Adrenal gland (tissue), 5 donors: ENCODE measurements around the gene NETO2.

Experiments used
- POLR2A ChIP-seq, 2 donors: fragments of 450-650 bp; IDR thresholded peaks; one replicate each; pipeline ENCODE4 v1.6.1; 2017; ENCODE audit warnings: antibody characterized with exemption in 2 of 2, mild to moderate bottlenecking in 2 of 2, moderate library complexity in 1 of 2
- TF ChIP-seq, protein P1 (sequence below), 6 experiments: fragments of 450-650 bp in 4 of 6; fragments of 200-600 bp in 2 of 6; sonication (generic) in 1 of 6; IDR thresholded peaks; 1 replicate in 5 of 6; 2 replicates in 1 of 6; pipeline versions ENCODE4 v1.5.1 to v1.8.0; 2016 to 2021; ENCODE audit warnings: antibody characterized with exemption in 6 of 6, mild to moderate bottlenecking in 2 of 6, moderate library complexity in 1 of 6
- donor health status: DM: no; HTN: no; CAD: no.

GRCh38 chr16:47029724-47030123, 114.0 kb downstream of the NETO2 start:
- TF ChIP-seq, protein P1, sequence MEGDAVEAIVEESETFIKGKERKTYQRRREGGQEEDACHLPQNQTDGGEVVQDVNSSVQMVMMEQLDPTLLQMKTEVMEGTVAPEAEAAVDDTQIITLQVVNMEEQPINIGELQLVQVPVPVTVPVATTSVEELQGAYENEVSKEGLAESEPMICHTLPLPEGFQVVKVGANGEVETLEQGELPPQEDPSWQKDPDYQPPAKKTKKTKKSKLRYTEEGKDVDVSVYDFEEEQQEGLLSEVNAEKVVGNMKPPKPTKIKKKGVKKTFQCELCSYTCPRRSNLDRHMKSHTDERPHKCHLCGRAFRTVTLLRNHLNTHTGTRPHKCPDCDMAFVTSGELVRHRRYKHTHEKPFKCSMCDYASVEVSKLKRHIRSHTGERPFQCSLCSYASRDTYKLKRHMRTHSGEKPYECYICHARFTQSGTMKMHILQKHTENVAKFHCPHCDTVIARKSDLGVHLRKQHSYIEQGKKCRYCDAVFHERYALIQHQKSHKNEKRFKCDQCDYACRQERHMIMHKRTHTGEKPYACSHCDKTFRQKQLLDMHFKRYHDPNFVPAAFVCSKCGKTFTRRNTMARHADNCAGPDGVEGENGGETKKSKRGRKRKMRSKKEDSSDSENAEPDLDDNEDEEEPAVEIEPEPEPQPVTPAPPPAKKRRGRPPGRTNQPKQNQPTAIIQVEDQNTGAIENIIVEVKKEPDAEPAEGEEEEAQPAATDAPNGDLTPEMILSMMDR (IDR thresholded peaks at IDR 0.05) = no peak
- no peak for TF ChIP-seq POLR2A (IDR thresholded peaks at IDR 0.05)
